ENCODE results near the gene CAST.

The CAST gene

GRCh38 chr5:96629774-96630173 is 32.4 kb upstream of the CAST start:
- TF ChIP-seq, protein P1, sequence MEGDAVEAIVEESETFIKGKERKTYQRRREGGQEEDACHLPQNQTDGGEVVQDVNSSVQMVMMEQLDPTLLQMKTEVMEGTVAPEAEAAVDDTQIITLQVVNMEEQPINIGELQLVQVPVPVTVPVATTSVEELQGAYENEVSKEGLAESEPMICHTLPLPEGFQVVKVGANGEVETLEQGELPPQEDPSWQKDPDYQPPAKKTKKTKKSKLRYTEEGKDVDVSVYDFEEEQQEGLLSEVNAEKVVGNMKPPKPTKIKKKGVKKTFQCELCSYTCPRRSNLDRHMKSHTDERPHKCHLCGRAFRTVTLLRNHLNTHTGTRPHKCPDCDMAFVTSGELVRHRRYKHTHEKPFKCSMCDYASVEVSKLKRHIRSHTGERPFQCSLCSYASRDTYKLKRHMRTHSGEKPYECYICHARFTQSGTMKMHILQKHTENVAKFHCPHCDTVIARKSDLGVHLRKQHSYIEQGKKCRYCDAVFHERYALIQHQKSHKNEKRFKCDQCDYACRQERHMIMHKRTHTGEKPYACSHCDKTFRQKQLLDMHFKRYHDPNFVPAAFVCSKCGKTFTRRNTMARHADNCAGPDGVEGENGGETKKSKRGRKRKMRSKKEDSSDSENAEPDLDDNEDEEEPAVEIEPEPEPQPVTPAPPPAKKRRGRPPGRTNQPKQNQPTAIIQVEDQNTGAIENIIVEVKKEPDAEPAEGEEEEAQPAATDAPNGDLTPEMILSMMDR (IDR thresholded peaks at IDR 0.05; ENCODE audit: low read depth, low read length), result no peak
- Histone ChIP-seq H3K27me3 (no peaks in the 10 kb centered on the region), H3K4me3 (ENCODE audit: low read depth, low read length) (no peak overlapping the region), H3K4me1 (peaks cover 3% of the 10 kb centered on the region; the same call in 1 of the 2 replicates), H3K9me3 (0 out of 2 replicates have a peak, but pooled peaks cover 3% of the 10 kb centered on the region), H3K36me3 (no peaks in the 10 kb centered on the region)
- DNase-seq, result no peak

DNA sequence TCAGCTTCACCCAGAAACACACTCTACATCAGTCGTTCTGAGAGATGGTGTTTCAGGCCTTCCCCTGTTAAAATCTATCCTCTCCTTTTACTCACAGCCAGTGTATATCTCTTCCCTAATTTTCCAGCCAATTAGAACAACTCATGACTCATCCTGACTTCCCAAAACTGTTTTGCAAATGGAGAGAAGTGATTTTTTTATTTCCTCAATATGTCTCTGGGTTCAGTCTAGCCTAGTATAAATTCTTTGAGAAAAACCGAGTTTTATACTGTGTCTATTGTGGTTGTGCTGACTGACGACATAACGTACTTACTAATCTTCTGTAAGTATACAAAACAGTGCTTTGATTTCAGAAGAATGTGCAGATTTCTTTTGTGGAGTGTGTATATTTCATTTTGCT is 28.4 kb upstream of the CAST start:
- Histone ChIP-seq H3K36me3 (no peaks in the 10 kb centered on the region), H3K4me3 (ENCODE audit: low read depth, low read length) (no peak overlapping the region), H3K4me1 (no peaks in the 10 kb centered on the region; the same call in 1 of the 2 replicates), H3K9me3 (0 out of 2 replicates have a peak, but pooled peaks cover 3% of the 10 kb centered on the region), H3K27me3 (no peaks in the 10 kb centered on the region)
- DNase-seq, result no peak
- TF ChIP-seq, protein P1 (IDR thresholded peaks at IDR 0.05; ENCODE audit: low read depth, low read length), result no peak

DNA sequence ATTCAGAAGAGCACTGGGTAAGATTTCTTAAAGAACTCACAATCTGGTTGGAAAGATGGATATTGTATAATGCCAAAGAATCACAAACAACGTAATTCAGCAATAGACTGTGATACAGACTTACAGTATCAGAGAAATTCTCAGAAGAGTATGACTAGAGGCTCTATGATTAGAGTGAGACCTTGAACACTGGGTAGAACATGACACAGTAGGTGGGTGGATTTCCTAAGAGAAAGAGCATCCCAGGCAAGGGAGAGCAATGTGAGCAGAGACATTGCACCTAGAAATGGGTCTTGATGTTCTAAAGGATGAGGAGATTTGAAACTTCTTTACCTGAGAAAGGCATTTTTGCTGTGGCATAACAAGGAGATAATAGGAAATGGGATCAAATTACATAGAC is 27.3 kb upstream of the CAST start:
- Histone ChIP-seq H3K36me3 (no peaks in the 10 kb centered on the region), H3K27me3 (no peaks in the 10 kb centered on the region), H3K4me1 (no peaks in the 10 kb centered on the region; the same call in 1 of the 2 replicates), H3K9me3 (0 out of 2 replicates have a peak, but pooled peaks cover 3% of the 10 kb centered on the region), H3K4me3 (ENCODE audit: low read depth, low read length) (no peak overlapping the region)
- TF ChIP-seq, protein P1 (IDR thresholded peaks at IDR 0.05; ENCODE audit: low read depth, low read length), result no peak
- no peak for DNase-seq

GRCh38 chr5:96636046-96636445 is 26.1 kb upstream of the CAST start:
- TF ChIP-seq, protein P1 (IDR thresholded peaks at IDR 0.05; ENCODE audit: low read depth, low read length), result no peak
- H3K4me3 ChIP-seq (ENCODE audit: low read depth, low read length), result no peak overlapping the region
- no peak for DNase-seq
- no peaks in the 10 kb centered on the region for H3K9me3 ChIP-seq
- no peaks in the 10 kb centered on the region for H3K27me3 ChIP-seq
- H3K4me1 ChIP-seq, result no peaks in the 10 kb centered on the region
- no peaks in the 10 kb centered on the region for H3K36me3 ChIP-seq

DNA sequence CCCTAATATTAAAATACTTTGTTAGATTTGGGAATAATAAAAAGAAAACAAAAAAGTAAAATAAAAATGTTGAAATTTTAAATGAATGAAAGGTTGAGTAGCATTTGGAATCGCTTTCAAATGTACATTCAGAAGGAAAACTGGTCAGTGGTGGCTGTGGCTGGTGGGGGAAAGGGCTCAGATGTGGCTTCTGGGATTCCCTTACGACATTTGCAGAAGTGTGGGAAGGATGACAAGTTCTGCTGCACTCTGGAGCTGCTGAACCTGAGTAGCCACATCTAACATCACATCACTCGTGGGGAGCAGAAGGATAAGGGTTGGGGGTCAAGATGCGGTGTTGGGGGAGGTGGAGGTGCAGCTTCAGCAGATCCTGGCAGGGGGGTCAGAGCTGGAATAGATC is 25.6 kb upstream of the CAST start:
- TF ChIP-seq, protein P1 (IDR thresholded peaks at IDR 0.05; ENCODE audit: low read depth, low read length), result no peak
- H3K9me3 ChIP-seq, result no peaks in the 10 kb centered on the region
- H3K4me3 ChIP-seq (ENCODE audit: low read depth, low read length), result no peak overlapping the region
- DNase-seq, result no peak
- H3K27me3 ChIP-seq, result no peaks in the 10 kb centered on the region
- H3K36me3 ChIP-seq, result no peaks in the 10 kb centered on the region
- no peaks in the 10 kb centered on the region for H3K4me1 ChIP-seq

DNA sequence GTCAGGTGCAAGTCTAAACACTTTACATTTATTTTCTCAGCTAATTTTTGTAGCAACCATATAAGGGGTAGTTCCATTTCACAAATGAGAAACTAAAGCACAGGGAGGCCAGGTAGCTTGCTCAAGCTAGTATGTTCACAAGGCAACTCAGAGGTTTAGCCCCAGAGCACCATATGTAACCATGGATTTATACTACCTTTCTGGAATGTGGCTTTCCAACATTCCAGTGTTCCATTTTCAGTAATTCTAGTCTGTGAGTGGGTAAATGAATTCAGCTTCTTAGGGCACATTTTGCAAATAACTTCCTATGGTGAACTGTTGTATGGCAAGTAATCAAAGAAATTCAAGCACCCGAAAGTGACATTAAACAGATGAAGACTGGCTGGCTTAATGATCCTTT is 25.0 kb upstream of the CAST start:
- Histone ChIP-seq H3K9me3 (no peaks in the 10 kb centered on the region), H3K27me3 (no peaks in the 10 kb centered on the region), H3K4me1 (no peaks in the 10 kb centered on the region), H3K36me3 (no peaks in the 10 kb centered on the region), H3K4me3 (ENCODE audit: low read depth, low read length) (no peak overlapping the region)
- no peak for DNase-seq
- TF ChIP-seq, protein P1 (IDR thresholded peaks at IDR 0.05; ENCODE audit: low read depth, low read length), result no peak

All from BE2C (cell line).